Astrocyte (in vitro differentiated cells and primary cell): ENCODE results near the gene PTGIS. TPM values are rescaled to one million over a fixed set of nuclear protein-coding genes. Genes with fewer than 3 reads are reported as not detected.

Experiments
- DNase-seq: peaks from one replicate; pipeline ENCODE4 v3.0.0-alpha.2; 2010; ENCODE audit warnings: low read depth
- FAIRE-seq: peaks from 2 replicates; lab custom pipeline; 2011; peaks lifted over from hg19 to GRCh38; lab: Jason Lieb, UNC
- H2AFZ ChIP-seq: 2 replicates; pipeline ENCODE4 v1.6.0; 2012; ENCODE audit warnings: low read depth, low read length, inconsistent platforms
- H3K27ac ChIP-seq: 2 replicates; pipeline ENCODE4 v1.5.1; 2011; ENCODE audit warnings: low read depth, low read length, inconsistent platforms
- H3K27me3 ChIP-seq: 2 replicates; pipeline ENCODE4 v1.6.0; 2011; ENCODE audit warnings: low read length, inconsistent platforms; ENCODE audit not compliant: insufficient read depth
- H3K36me3 ChIP-seq: 2 replicates; pipeline ENCODE4 v1.5.1; 2011; ENCODE audit warnings: low read length, inconsistent platforms; ENCODE audit not compliant: insufficient read depth
- H3K4me1 ChIP-seq: 2 replicates; pipeline ENCODE4 v1.5.1; 2011; ENCODE audit warnings: low read length, inconsistent platforms; ENCODE audit not compliant: insufficient read depth
- H3K4me2 ChIP-seq: 2 replicates; pipeline ENCODE4 v1.6.0; 2012; ENCODE audit warnings: low read length, inconsistent platforms
- H3K4me3 ChIP-seq: 2 replicates; pipeline ENCODE4 v1.5.1; 2011; ENCODE audit warnings: low read depth, mild to moderate bottlenecking, low read length, inconsistent platforms; ENCODE audit not compliant: insufficient read depth
- H3K79me2 ChIP-seq: 2 replicates; pipeline ENCODE4 v1.6.0; 2012; ENCODE audit warnings: mild to moderate bottlenecking, low read length, inconsistent platforms; ENCODE audit not compliant: insufficient read depth
- H3K9ac ChIP-seq: 2 replicates; pipeline ENCODE4 v1.6.0; 2012; ENCODE audit warnings: mild to moderate bottlenecking, low read length, inconsistent platforms
- H3K9me3 ChIP-seq: 2 replicates; pipeline ENCODE4 v1.5.1; 2012; ENCODE audit warnings: low read depth, mild to moderate bottlenecking, low read length, inconsistent platforms; ENCODE audit not compliant: insufficient read depth
- H4K20me1 ChIP-seq: 2 replicates; pipeline ENCODE4 v1.6.0; 2012; ENCODE audit warnings: low read length, inconsistent platforms; ENCODE audit not compliant: insufficient read depth
- H3K27ac Mint-ChIP-seq: one replicate; pipeline ENCODE4 v1.8.0; 2021; ENCODE audit warnings: mild to moderate bottlenecking, mixed read lengths; ENCODE audit not compliant: unreplicated experiment
- H3K27me3 Mint-ChIP-seq: one replicate; pipeline ENCODE4 v1.8.0; 2021; ENCODE audit warnings: low read depth, mixed read lengths; ENCODE audit not compliant: unreplicated experiment
- H3K36me3 Mint-ChIP-seq: one replicate; pipeline ENCODE4 v1.8.0; 2021; ENCODE audit warnings: low read depth, mixed read lengths; ENCODE audit not compliant: unreplicated experiment
- H3K4me1 Mint-ChIP-seq: one replicate; pipeline ENCODE4 v1.8.0; 2021; ENCODE audit warnings: low read depth, mixed read lengths; ENCODE audit not compliant: unreplicated experiment
- H3K4me3 Mint-ChIP-seq: one replicate; pipeline ENCODE4 v1.8.0; 2021; ENCODE audit warnings: mild to moderate bottlenecking, moderate library complexity, mixed read lengths; ENCODE audit not compliant: unreplicated experiment
- H3K9me3 Mint-ChIP-seq: one replicate; pipeline ENCODE4 v1.8.0; 2021; ENCODE audit warnings: mild to moderate bottlenecking, mixed read lengths; ENCODE audit not compliant: unreplicated experiment
- EZH2 ChIP-seq: IDR thresholded peaks from 2 replicates; pipeline ENCODE4 v1.6.1; 2012; ENCODE audit warnings: mild to moderate bottlenecking, low read length, inconsistent platforms; ENCODE audit not compliant: insufficient read depth
- total RNA-seq: library from RNA; stranded (reverse); gene quantifications from 2 replicates; pipeline ENCODE4 v1.2.1, GENCODE V29; 2021
- TF ChIP-seq, protein P1 (sequence below): IDR thresholded peaks from 2 replicates; pipeline ENCODE4 v1.5.1; 2011; ENCODE audit warnings: low read depth, mild to moderate bottlenecking, inconsistent platforms, low read length, moderate library complexity; ENCODE audit not compliant: insufficient read depth

PTGIS gene
- total RNA-seq, 1 donor from 2014 or later: 1.9 TPM

- no peak overlapping the region for H2AFZ ChIP-seq
- H3K27ac Mint-ChIP-seq: no peak overlapping the region
Observed at GRCh38 chr20:49595346-49595745, 27.4 kb upstream of the PTGIS start.

GRCh38 chr20:49594931-49595315 is 27.0 kb upstream of the PTGIS start:
- Mint-ChIP-seq H3K27me3 (peaks cover 45% of the 10 kb centered on the region), H3K9me3 (peaks cover 4% of the 10 kb centered on the region), H3K4me3 (no peak overlapping the region), H3K27ac (no peak overlapping the region), H3K4me1 (peaks cover 13% of the 10 kb centered on the region), H3K36me3 (peaks cover 4% of the 10 kb centered on the region)
- H3K36me3 ChIP-seq: no peaks in the 10 kb centered on the region
- H2AFZ ChIP-seq: no peak overlapping the region
- no peaks in the 10 kb centered on the region for H3K27me3 ChIP-seq
- H3K27ac ChIP-seq: no peak overlapping the region
- DNase-seq (no peak), FAIRE-seq (no peak)
- no peak for TF ChIP-seq EZH2
- TF ChIP-seq, protein P1, sequence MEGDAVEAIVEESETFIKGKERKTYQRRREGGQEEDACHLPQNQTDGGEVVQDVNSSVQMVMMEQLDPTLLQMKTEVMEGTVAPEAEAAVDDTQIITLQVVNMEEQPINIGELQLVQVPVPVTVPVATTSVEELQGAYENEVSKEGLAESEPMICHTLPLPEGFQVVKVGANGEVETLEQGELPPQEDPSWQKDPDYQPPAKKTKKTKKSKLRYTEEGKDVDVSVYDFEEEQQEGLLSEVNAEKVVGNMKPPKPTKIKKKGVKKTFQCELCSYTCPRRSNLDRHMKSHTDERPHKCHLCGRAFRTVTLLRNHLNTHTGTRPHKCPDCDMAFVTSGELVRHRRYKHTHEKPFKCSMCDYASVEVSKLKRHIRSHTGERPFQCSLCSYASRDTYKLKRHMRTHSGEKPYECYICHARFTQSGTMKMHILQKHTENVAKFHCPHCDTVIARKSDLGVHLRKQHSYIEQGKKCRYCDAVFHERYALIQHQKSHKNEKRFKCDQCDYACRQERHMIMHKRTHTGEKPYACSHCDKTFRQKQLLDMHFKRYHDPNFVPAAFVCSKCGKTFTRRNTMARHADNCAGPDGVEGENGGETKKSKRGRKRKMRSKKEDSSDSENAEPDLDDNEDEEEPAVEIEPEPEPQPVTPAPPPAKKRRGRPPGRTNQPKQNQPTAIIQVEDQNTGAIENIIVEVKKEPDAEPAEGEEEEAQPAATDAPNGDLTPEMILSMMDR: no peak
- H3K4me1 ChIP-seq: peaks cover 28% of the 10 kb centered on the region
- no peaks in the 10 kb centered on the region for H4K20me1 ChIP-seq
- no peak overlapping the region for H3K9ac ChIP-seq
- H3K4me2 ChIP-seq: no peak overlapping the region
- no peaks in the 10 kb centered on the region for H3K79me2 ChIP-seq
- no peaks in the 10 kb centered on the region for H3K9me3 ChIP-seq
- H3K4me3 ChIP-seq: no peak overlapping the region

More at GRCh38 chr20:49595346-49595745, 27.4 kb upstream of the PTGIS start:
- Histone ChIP-seq H3K36me3 (no peaks in the 10 kb centered on the region), H3K27ac (peak overlapping the region; percentile 14), H3K27me3 (no peaks in the 10 kb centered on the region), H3K4me1 (peaks cover 28% of the 10 kb centered on the region), H3K4me3 (no peak overlapping the region), H3K79me2 (no peaks in the 10 kb centered on the region), H3K4me2 (peak overlapping the region; percentile 42), H3K9ac (no peak overlapping the region), H3K9me3 (no peaks in the 10 kb centered on the region), H4K20me1 (no peaks in the 10 kb centered on the region)
- H3K9me3 Mint-ChIP-seq: peaks cover 2% of the 10 kb centered on the region
- FAIRE-seq (no peak), DNase-seq (no peak)
- H3K4me3 Mint-ChIP-seq: no peak overlapping the region
- H3K4me1 Mint-ChIP-seq: peaks cover 13% of the 10 kb centered on the region
- no peak for TF ChIP-seq EZH2
- TF ChIP-seq, protein P1: no peak
- H3K27me3 Mint-ChIP-seq: peaks cover 41% of the 10 kb centered on the region
- peaks cover 4% of the 10 kb centered on the region for H3K36me3 Mint-ChIP-seq

DNA sequence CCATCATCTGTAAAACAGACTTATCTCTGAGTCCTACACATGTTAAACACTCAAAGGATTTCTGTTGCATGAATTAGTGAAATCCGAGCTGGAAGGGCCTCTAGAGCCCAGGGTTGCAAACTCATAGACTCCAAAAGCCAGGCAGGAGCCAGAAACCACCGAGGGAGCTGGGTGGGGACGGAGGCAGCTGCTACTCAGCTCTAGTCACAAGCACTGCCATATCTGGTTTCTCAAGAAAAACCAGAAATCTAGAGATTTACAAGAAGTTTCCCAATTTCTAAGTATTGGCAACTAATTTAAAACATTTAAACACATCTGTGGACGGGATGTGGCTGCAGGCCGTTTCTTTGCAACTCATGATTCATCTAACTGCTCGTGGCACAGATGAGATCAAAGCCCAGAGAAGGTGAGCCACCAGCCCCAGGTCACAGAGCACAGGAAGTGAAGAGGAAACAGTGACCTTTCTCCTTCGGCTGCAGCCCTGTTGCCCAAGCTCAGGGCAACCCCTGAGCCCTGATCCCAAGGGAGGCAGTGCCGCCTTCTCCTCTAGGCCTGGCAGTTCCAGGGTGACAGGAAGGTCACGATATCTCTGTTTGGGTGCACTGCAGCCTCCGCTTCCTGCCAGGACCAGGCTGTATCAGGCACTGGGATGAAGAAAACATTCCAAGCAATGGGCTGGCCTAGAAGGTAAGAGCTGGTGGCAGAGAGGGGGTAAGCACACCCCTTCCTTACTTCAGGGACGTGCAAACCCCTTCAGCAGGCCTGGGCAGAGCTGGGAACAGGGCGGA is 26.4 kb upstream of the PTGIS start:
- Mint-ChIP-seq H3K9me3 (peaks cover 4% of the 10 kb centered on the region), H3K27ac (no peak overlapping the region), H3K4me3 (no peak overlapping the region), H3K36me3 (peaks cover 4% of the 10 kb centered on the region), H3K4me1 (peaks cover 13% of the 10 kb centered on the region), H3K27me3 (peaks cover 47% of the 10 kb centered on the region)
- H3K4me1 ChIP-seq: peaks cover 28% of the 10 kb centered on the region
- H3K9me3 ChIP-seq: no peaks in the 10 kb centered on the region
- H3K27me3 ChIP-seq: no peaks in the 10 kb centered on the region
- H4K20me1 ChIP-seq: no peaks in the 10 kb centered on the region
- peak overlapping the region; percentile 13 for H3K27ac ChIP-seq
- no peaks in the 10 kb centered on the region for H3K79me2 ChIP-seq
- FAIRE-seq (no peak), DNase-seq (peak; percentile 74)
- TF ChIP-seq, protein P1: no peak
- no peak for TF ChIP-seq EZH2
- H3K36me3 ChIP-seq: no peaks in the 10 kb centered on the region
- H3K4me2 ChIP-seq: peak overlapping the region; percentile 14
- no peak overlapping the region for H2AFZ ChIP-seq
- H3K9ac ChIP-seq: no peak overlapping the region
- H3K4me3 ChIP-seq: no peak overlapping the region
